DOHH2 (cell line): ENCODE data around the gene HMCN2.

Experiments
- H3F3A ChIP-seq: fragments of 200-600 bp; sonication (generic), shearing (Covaris generic); 2 replicates; pipeline ENCODE4 v1.6.0; 2016; ENCODE audit warnings: antibody characterized with exemption, mild to moderate bottlenecking; ENCODE audit not compliant: control insufficient read depth, insufficient read depth
- H3K27ac ChIP-seq: fragments of 200-600 bp; sonication (generic); 2 replicates; pipeline ENCODE4 v1.5.1; 2014; ENCODE audit warnings: low read depth, mild to moderate bottlenecking, low read length, moderate library complexity
- H3K27me3 ChIP-seq: fragments of 200-600 bp; sonication (generic); 2 replicates; pipeline ENCODE4 v1.6.1; 2014; ENCODE audit warnings: mild to moderate bottlenecking, low read length, mixed read lengths; ENCODE audit not compliant: control insufficient read depth
- H3K36me3 ChIP-seq: fragments of 200-600 bp; sonication (generic); 2 replicates; pipeline ENCODE4 v1.6.1; 2014; ENCODE audit warnings: mild to moderate bottlenecking, low read length, moderate library complexity, mixed read lengths; ENCODE audit not compliant: control insufficient read depth
- H3K4me1 ChIP-seq: fragments of 200-600 bp; sonication (generic); 2 replicates; pipeline ENCODE4 v1.6.1; 2014; ENCODE audit warnings: mild to moderate bottlenecking, low read length, mixed read lengths; ENCODE audit not compliant: control insufficient read depth
- H3K4me2 ChIP-seq: fragments of 200-600 bp; sonication (generic); 2 replicates; pipeline ENCODE4 v1.6.0; 2014; ENCODE audit warnings: mild to moderate bottlenecking, low read length, moderate library complexity
- H3K4me3 ChIP-seq: fragments of 200-600 bp; sonication (generic); 2 replicates; pipeline ENCODE4 v1.5.1; 2014; ENCODE audit warnings: mild to moderate bottlenecking, low read length, mixed read lengths
- H3K79me2 ChIP-seq: fragments of 200-600 bp; sonication (generic); 2 replicates; pipeline ENCODE4 v1.6.1; 2014; ENCODE audit warnings: mild to moderate bottlenecking, low read length, mixed read lengths; ENCODE audit not compliant: control insufficient read depth
- H3K9me2 ChIP-seq: fragments of 200-600 bp; sonication (generic); replicated peaks from 2 replicates; pipeline ENCODE4 v1.6.1; 2014; ENCODE audit warnings: mild to moderate bottlenecking, low read length, mixed read lengths; ENCODE audit not compliant: control insufficient read depth
- H3K9me3 ChIP-seq: fragments of 200-600 bp; sonication (generic); 2 replicates; pipeline ENCODE4 v1.6.1; 2014; ENCODE audit warnings: antibody characterized with exemption, low read length, mixed read lengths; ENCODE audit not compliant: control insufficient read depth, insufficient read depth
- H4K20me1 ChIP-seq: fragments of 200-600 bp; sonication (generic); 2 replicates; pipeline ENCODE4 v1.6.0; 2014; ENCODE audit warnings: low read depth, mild to moderate bottlenecking, antibody characterized with exemption, low read length, moderate library complexity; ENCODE audit not compliant: control insufficient read depth, insufficient read depth
- EZH2phosphoT487 ChIP-seq: fragments of 200-600 bp; sonication (generic); IDR thresholded peaks from 2 replicates; pipeline ENCODE4 v1.6.1; 2017; ENCODE audit warnings: borderline replicate concordance, mild to moderate bottlenecking, antibody characterized with exemption, low read length, moderate library complexity, mixed read lengths
- TF ChIP-seq, protein P1 (sequence below): fragments of 200-600 bp; sonication (generic); IDR thresholded peaks from one replicate; pipeline ENCODE4 v1.5.1; 2014; ENCODE audit warnings: antibody characterized with exemption, mild to moderate bottlenecking, low read depth, low read length; ENCODE audit not compliant: poor library complexity, severe bottlenecking

HMCN2 gene

DNA sequence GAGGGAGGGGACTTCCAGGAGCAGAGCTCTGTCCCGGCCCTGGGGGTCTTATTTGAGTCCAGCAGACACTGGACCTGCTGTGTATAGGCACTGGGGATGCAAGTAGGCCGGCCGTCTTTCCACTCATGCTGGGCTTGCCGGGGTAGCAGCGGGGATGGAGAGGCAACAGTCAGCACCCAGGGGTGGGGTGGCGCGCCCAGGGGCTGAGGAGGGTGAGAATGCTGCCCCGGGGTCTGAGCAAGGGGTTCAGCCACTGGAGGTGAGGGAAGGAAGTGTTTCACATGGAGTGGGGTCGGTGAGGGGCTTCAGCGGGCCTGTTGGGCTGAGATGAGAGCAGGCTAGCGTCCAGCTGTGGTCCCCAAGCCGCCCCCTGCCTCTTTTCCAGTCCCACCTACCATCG lies 88.8 kb downstream of the HMCN2 start:
- H3K4me2 ChIP-seq = no peak overlapping the region
- H3K9me3 ChIP-seq = no peaks in the 10 kb centered on the region
- no peaks in the 10 kb centered on the region for H3K79me2 ChIP-seq
- H3K27me3 ChIP-seq = no peaks in the 10 kb centered on the region
- no peaks in the 10 kb centered on the region for H3K36me3 ChIP-seq
- peaks cover 9% of the 10 kb centered on the region; the same call in 1 of the 2 replicates for H3K4me1 ChIP-seq
- H3K27ac ChIP-seq = no peak overlapping the region
- H3F3A ChIP-seq = no peaks in the 10 kb centered on the region
- H3K9me2 ChIP-seq = no peaks in the 10 kb centered on the region
- H3K4me3 ChIP-seq = no peak overlapping the region
- H4K20me1 ChIP-seq = no peaks in the 10 kb centered on the region
- TF ChIP-seq, protein P1, sequence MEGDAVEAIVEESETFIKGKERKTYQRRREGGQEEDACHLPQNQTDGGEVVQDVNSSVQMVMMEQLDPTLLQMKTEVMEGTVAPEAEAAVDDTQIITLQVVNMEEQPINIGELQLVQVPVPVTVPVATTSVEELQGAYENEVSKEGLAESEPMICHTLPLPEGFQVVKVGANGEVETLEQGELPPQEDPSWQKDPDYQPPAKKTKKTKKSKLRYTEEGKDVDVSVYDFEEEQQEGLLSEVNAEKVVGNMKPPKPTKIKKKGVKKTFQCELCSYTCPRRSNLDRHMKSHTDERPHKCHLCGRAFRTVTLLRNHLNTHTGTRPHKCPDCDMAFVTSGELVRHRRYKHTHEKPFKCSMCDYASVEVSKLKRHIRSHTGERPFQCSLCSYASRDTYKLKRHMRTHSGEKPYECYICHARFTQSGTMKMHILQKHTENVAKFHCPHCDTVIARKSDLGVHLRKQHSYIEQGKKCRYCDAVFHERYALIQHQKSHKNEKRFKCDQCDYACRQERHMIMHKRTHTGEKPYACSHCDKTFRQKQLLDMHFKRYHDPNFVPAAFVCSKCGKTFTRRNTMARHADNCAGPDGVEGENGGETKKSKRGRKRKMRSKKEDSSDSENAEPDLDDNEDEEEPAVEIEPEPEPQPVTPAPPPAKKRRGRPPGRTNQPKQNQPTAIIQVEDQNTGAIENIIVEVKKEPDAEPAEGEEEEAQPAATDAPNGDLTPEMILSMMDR = no peak
- no peak for TF ChIP-seq EZH2phosphoT487

DNA sequence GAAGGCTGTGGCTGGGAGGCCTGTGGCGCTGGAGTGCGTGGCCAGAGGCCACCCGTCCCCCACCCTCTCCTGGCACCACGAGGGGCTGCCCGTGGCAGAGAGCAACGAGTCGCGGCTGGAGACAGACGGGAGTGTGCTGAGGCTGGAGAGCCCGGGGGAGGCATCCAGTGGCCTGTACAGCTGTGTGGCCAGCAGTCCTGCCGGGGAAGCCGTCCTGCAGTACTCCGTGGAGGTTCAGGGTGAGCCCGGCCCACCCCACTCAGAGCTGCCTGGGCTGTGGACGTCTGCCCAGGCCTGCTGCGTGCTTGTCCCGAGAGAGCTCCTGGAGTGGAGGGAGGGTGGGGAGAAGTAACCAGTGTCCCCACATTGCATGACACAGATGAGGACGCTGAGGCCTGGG lies 89.2 kb downstream of the HMCN2 start:
- H3K9me2 ChIP-seq = no peaks in the 10 kb centered on the region

DNA sequence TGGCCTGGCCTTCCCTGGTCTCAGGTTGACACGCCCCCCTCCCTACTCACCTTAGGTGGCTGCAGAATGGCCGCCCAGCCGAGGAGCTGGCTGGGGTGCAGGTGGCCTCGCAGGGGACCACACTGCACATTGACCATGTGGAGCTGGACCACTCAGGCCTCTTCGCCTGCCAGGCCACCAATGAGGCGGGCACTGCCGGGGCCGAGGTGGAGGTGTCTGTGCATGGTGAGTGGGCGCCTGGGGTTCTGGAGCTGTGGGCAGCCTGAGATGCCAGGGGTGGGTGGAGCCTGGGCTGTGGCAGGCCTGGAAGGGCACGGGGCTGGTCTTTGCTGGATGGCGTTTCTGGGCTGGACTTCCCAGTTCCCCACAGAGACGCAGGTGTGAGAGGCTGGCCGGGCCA lies 90.5 kb downstream of the HMCN2 start:
- Histone ChIP-seq H3K36me3 (no peaks in the 10 kb centered on the region), H3F3A (no peaks in the 10 kb centered on the region), H3K4me1 (peaks cover 9% of the 10 kb centered on the region; the same call in 1 of the 2 replicates), H3K27me3 (no peaks in the 10 kb centered on the region), H4K20me1 (no peaks in the 10 kb centered on the region), H3K9me3 (no peaks in the 10 kb centered on the region), H3K4me3 (no peak overlapping the region), H3K9me2 (no peaks in the 10 kb centered on the region), H3K27ac (no peak overlapping the region), H3K79me2 (no peaks in the 10 kb centered on the region), H3K4me2 (no peak overlapping the region)
- TF ChIP-seq, protein P1 = no peak
- no peak for TF ChIP-seq EZH2phosphoT487

More for the DNA sequence above, 89.2 kb downstream of the HMCN2 start:
- Histone ChIP-seq H3K4me2 (no peak overlapping the region), H3F3A (no peaks in the 10 kb centered on the region), H3K27me3 (no peaks in the 10 kb centered on the region), H3K9me3 (no peaks in the 10 kb centered on the region), H3K4me1 (peaks cover 9% of the 10 kb centered on the region; the same call in 1 of the 2 replicates), H3K4me3 (no peak overlapping the region), H3K27ac (no peak overlapping the region), H3K36me3 (no peaks in the 10 kb centered on the region), H3K79me2 (no peaks in the 10 kb centered on the region), H4K20me1 (no peaks in the 10 kb centered on the region)
- TF ChIP-seq, protein P1 = no peak
- no peak for TF ChIP-seq EZH2phosphoT487
